GM23338 (cell line): ENCODE data around the gene CUEDC2. TPM values are rescaled to one million over a fixed set of nuclear protein-coding genes. Genes with fewer than 3 reads are reported as not detected.

ENCODE experiments used
- ATAC-seq: fragments of 200-7000 bp; cut with Tn5 transposase; 3 replicates; pipeline ENCODE4 v1.9.1; 2020
- DNase-seq: peaks from one replicate; pipeline ENCODE4 v3.0.0-alpha.2; 2015; ENCODE audit warnings: low spot score
- H2AFZ ChIP-seq: fragments of 200-600 bp; sonication (generic); 2 replicates; pipeline ENCODE4 v1.8.0; 2016; ENCODE audit warnings: antibody characterized with exemption, mild to moderate bottlenecking, moderate library complexity
- H3F3A ChIP-seq: fragments of 200-600 bp; sonication (generic); replicated peaks from 2 replicates; pipeline ENCODE4 v1.8.0; 2017; ENCODE audit warnings: antibody characterized with exemption, mixed run types, low read depth
- H3K27ac ChIP-seq: fragments of 200-600 bp; sonication (generic); 2 replicates; pipeline ENCODE4 v1.6.1; 2016; ENCODE audit warnings: low read depth
- H3K27me3 ChIP-seq: fragments of 200-600 bp; sonication (generic); 2 replicates; pipeline ENCODE4 v1.8.0; 2016; ENCODE audit warnings: mild to moderate bottlenecking, mixed run types, moderate library complexity; ENCODE audit not compliant: insufficient read depth
- H3K36me3 ChIP-seq: fragments of 200-600 bp; sonication (generic); 2 replicates; pipeline ENCODE4 v1.8.0; 2016; ENCODE audit warnings: mild to moderate bottlenecking; ENCODE audit not compliant: insufficient read depth
- H3K4me1 ChIP-seq: fragments of 200-600 bp; sonication (generic); 2 replicates; pipeline ENCODE4 v1.8.0; 2016; ENCODE audit warnings: mild to moderate bottlenecking, moderate library complexity; ENCODE audit not compliant: insufficient read depth
- H3K4me2 ChIP-seq: fragments of 200-600 bp; sonication (generic); 2 replicates; pipeline ENCODE4 v1.7.1; 2017; ENCODE audit warnings: mixed run types
- H3K4me3 ChIP-seq: fragments of 200-600 bp; sonication (generic); 2 replicates; pipeline ENCODE4 v1.6.1; 2016; ENCODE audit warnings: mixed run types
- H3K79me2 ChIP-seq: fragments of 200-600 bp; sonication (generic); replicated peaks from 2 replicates; pipeline ENCODE4 v1.8.0; 2017; ENCODE audit warnings: mild to moderate bottlenecking; ENCODE audit not compliant: insufficient read depth
- H3K9me2 ChIP-seq: fragments of 200-600 bp; sonication (generic); 2 replicates; pipeline ENCODE4 v1.8.0; 2017; ENCODE audit not compliant: insufficient read depth
- H4K20me1 ChIP-seq: fragments of 200-600 bp; sonication (generic); replicated peaks from 2 replicates; pipeline ENCODE4 v1.8.0; 2017; ENCODE audit warnings: mild to moderate bottlenecking; ENCODE audit not compliant: insufficient read depth
- H3K27ac Mint-ChIP-seq: 2 replicates; pipeline ENCODE4 v1.8.0; 2020; ENCODE audit warnings: inconsistent platforms, mild to moderate bottlenecking, moderate library complexity, mixed read lengths
- H3K27me3 Mint-ChIP-seq: 3 replicates; pipeline ENCODE4 v1.8.0; 2022; ENCODE audit warnings: low read depth, mild to moderate bottlenecking, moderate library complexity, mixed read lengths, inconsistent platforms; ENCODE audit not compliant: insufficient read depth, poor library complexity
- H3K36me3 Mint-ChIP-seq: 3 replicates; pipeline ENCODE4 v1.8.0; 2021; ENCODE audit warnings: low read depth, mild to moderate bottlenecking, inconsistent platforms, moderate library complexity, mixed read lengths
- H3K4me1 Mint-ChIP-seq: 3 replicates; pipeline ENCODE4 v1.8.0; 2020; ENCODE audit warnings: mild to moderate bottlenecking, inconsistent platforms, mixed read lengths
- H3K4me3 Mint-ChIP-seq: 3 replicates; pipeline ENCODE4 v1.8.0; 2021; ENCODE audit warnings: moderate library complexity, mild to moderate bottlenecking, inconsistent platforms, mixed read lengths
- H3K9me3 Mint-ChIP-seq: 3 replicates; pipeline ENCODE4 v1.8.0; 2020; ENCODE audit warnings: moderate library complexity, mild to moderate bottlenecking, inconsistent platforms, mixed read lengths
- CREB1 ChIP-seq: fragments of 250-450 bp; sonication (Bioruptor Pico); IDR thresholded peaks from 2 replicates; pipeline ENCODE4 v1.5.0; 2020; ENCODE audit warnings: low read depth, mild to moderate bottlenecking, moderate library complexity
- ETS1 ChIP-seq: IDR thresholded peaks from 2 replicates; pipeline ENCODE4 v1.6.1; 2016; ENCODE audit warnings: antibody characterized with exemption
- EZH2 ChIP-seq: fragments of 200-600 bp; sonication (generic); IDR thresholded peaks from one replicate; pipeline ENCODE4 v1.8.0; 2017; ENCODE audit warnings: antibody characterized with exemption, mild to moderate bottlenecking, low read depth; ENCODE audit not compliant: unreplicated experiment
- EZH2phosphoT487 ChIP-seq: fragments of 200-600 bp; sonication (generic); IDR thresholded peaks from one replicate; pipeline ENCODE4 v1.8.1; 2018; ENCODE audit warnings: antibody characterized with exemption; ENCODE audit not compliant: unreplicated experiment
- JUNB ChIP-seq: IDR thresholded peaks from one replicate; pipeline ENCODE4 v1.6.1; 2016; ENCODE audit warnings: antibody characterized with exemption; ENCODE audit not compliant: unreplicated experiment
- NANOG ChIP-seq: IDR thresholded peaks from 2 replicates; pipeline ENCODE4 v1.6.1; 2016; ENCODE audit warnings: antibody characterized with exemption, borderline replicate concordance
- POLR2AphosphoS5 ChIP-seq: IDR thresholded peaks from 2 replicates; pipeline ENCODE4 v1.6.1; 2016; ENCODE audit warnings: antibody characterized with exemption, low read depth
- REST ChIP-seq: IDR thresholded peaks from one replicate; pipeline ENCODE4 v1.6.1; 2018; ENCODE audit warnings: antibody characterized with exemption; ENCODE audit not compliant: unreplicated experiment
- STAT1 ChIP-seq: IDR thresholded peaks from one replicate; pipeline ENCODE4 v1.6.1; 2016; ENCODE audit warnings: antibody characterized with exemption; ENCODE audit not compliant: unreplicated experiment
- ZNF114 ChIP-seq: fragments of 250-450 bp; sonication (Bioruptor Pico); IDR thresholded peaks from 2 replicates; pipeline ENCODE4 v1.5.0; 2020; ENCODE audit warnings: mild to moderate bottlenecking, moderate library complexity
- ZNF331 ChIP-seq: fragments of 250-450 bp; sonication (Bioruptor Pico); IDR thresholded peaks from 2 replicates; pipeline ENCODE4 v1.5.0; 2020; ENCODE audit warnings: low read depth, mild to moderate bottlenecking, moderate library complexity
- polyA plus RNA-seq: library from polyadenylated mRNA; unstranded; fragments of >200 nt; fragmentation: Nextera tagmentation; extraction: Ambion mirVana; gene quantifications from 2 replicates; pipeline ENCODE4 v1.2.1, GENCODE V29; 2016
- total RNA-seq: library from RNA; depleted of rRNA; stranded (reverse); fragments of >200 nt; shearing (Covaris generic); gene quantifications from 2 replicates; pipeline ENCODE4 v1.2.3, GENCODE V29; 2014
- TF ChIP-seq, protein P1 (sequence below), 2 experiments: fragments of 200-600 bp in 1 of 2; sonication (generic) in 1 of 2; conservative IDR thresholded peaks; 2 replicates each; pipeline versions ENCODE4 v1.5.1 to v1.6.1; 2016 to 2017; ENCODE audit warnings: antibody characterized with exemption in 2 of 2, low read depth in 2 of 2, mild to moderate bottlenecking in 2 of 2, moderate library complexity in 1 of 2
- TF ChIP-seq, protein P2 (sequence below): fragments of 250-450 bp; sonication (Bioruptor Pico); IDR thresholded peaks from 2 replicates; pipeline ENCODE4 v1.5.0; 2020; ENCODE audit warnings: mild to moderate bottlenecking, moderate library complexity

Gene CUEDC2
- total and polyA plus RNA-seq, 2 experiments from 2014 or later: 39.2 to 47.3 TPM

GRCh38 chr10:102413806-102414561 is 18.4 kb downstream of the CUEDC2 start:
- Histone ChIP-seq H4K20me1 (no peaks in the 10 kb centered on the region), H3K36me3 (no peaks in the 10 kb centered on the region), H3K4me3 (no peak overlapping the region), H3K79me2 (no peaks in the 10 kb centered on the region), H3K4me1 (peaks cover 22% of the 10 kb centered on the region), H2AFZ (no peak overlapping the region), H3F3A (peaks cover 14% of the 10 kb centered on the region), H3K9me2 (no peaks in the 10 kb centered on the region), H3K27me3 (peaks cover 34% of the 10 kb centered on the region), H3K27ac (no peak overlapping the region), H3K4me2 (no peak overlapping the region)
- Mint-ChIP-seq H3K36me3 (peaks cover 2% of the 10 kb centered on the region; the same call in 1 of the 3 replicates), H3K9me3 (no peaks in the 10 kb centered on the region), H3K4me1 (peaks cover 40% of the 10 kb centered on the region), H3K27me3 (peaks cover 45% of the 10 kb centered on the region), H3K4me3 (no peak overlapping the region), H3K27ac (no peak overlapping the region)
- TF ChIP-seq, protein P1, sequence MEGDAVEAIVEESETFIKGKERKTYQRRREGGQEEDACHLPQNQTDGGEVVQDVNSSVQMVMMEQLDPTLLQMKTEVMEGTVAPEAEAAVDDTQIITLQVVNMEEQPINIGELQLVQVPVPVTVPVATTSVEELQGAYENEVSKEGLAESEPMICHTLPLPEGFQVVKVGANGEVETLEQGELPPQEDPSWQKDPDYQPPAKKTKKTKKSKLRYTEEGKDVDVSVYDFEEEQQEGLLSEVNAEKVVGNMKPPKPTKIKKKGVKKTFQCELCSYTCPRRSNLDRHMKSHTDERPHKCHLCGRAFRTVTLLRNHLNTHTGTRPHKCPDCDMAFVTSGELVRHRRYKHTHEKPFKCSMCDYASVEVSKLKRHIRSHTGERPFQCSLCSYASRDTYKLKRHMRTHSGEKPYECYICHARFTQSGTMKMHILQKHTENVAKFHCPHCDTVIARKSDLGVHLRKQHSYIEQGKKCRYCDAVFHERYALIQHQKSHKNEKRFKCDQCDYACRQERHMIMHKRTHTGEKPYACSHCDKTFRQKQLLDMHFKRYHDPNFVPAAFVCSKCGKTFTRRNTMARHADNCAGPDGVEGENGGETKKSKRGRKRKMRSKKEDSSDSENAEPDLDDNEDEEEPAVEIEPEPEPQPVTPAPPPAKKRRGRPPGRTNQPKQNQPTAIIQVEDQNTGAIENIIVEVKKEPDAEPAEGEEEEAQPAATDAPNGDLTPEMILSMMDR (conservative IDR thresholded peaks at IDR 0.05; ENCODE audit: low read depth in 2 of 2): no peak
- no peak for TF ChIP-seq POLR2AphosphoS5
- TF ChIP-seq JUNB: no peak
- no peak for TF ChIP-seq STAT1
- no peak for TF ChIP-seq ETS1
- no peak for TF ChIP-seq EZH2phosphoT487
- no peak for TF ChIP-seq EZH2
- TF ChIP-seq CREB1 (CRISPR knock-in tag): no peak
- no peak for TF ChIP-seq NANOG
- no peak for TF ChIP-seq ZNF114 (CRISPR knock-in tag)
- no peak for TF ChIP-seq REST
- TF ChIP-seq ZNF331: no peak
- TF ChIP-seq, protein P2, sequence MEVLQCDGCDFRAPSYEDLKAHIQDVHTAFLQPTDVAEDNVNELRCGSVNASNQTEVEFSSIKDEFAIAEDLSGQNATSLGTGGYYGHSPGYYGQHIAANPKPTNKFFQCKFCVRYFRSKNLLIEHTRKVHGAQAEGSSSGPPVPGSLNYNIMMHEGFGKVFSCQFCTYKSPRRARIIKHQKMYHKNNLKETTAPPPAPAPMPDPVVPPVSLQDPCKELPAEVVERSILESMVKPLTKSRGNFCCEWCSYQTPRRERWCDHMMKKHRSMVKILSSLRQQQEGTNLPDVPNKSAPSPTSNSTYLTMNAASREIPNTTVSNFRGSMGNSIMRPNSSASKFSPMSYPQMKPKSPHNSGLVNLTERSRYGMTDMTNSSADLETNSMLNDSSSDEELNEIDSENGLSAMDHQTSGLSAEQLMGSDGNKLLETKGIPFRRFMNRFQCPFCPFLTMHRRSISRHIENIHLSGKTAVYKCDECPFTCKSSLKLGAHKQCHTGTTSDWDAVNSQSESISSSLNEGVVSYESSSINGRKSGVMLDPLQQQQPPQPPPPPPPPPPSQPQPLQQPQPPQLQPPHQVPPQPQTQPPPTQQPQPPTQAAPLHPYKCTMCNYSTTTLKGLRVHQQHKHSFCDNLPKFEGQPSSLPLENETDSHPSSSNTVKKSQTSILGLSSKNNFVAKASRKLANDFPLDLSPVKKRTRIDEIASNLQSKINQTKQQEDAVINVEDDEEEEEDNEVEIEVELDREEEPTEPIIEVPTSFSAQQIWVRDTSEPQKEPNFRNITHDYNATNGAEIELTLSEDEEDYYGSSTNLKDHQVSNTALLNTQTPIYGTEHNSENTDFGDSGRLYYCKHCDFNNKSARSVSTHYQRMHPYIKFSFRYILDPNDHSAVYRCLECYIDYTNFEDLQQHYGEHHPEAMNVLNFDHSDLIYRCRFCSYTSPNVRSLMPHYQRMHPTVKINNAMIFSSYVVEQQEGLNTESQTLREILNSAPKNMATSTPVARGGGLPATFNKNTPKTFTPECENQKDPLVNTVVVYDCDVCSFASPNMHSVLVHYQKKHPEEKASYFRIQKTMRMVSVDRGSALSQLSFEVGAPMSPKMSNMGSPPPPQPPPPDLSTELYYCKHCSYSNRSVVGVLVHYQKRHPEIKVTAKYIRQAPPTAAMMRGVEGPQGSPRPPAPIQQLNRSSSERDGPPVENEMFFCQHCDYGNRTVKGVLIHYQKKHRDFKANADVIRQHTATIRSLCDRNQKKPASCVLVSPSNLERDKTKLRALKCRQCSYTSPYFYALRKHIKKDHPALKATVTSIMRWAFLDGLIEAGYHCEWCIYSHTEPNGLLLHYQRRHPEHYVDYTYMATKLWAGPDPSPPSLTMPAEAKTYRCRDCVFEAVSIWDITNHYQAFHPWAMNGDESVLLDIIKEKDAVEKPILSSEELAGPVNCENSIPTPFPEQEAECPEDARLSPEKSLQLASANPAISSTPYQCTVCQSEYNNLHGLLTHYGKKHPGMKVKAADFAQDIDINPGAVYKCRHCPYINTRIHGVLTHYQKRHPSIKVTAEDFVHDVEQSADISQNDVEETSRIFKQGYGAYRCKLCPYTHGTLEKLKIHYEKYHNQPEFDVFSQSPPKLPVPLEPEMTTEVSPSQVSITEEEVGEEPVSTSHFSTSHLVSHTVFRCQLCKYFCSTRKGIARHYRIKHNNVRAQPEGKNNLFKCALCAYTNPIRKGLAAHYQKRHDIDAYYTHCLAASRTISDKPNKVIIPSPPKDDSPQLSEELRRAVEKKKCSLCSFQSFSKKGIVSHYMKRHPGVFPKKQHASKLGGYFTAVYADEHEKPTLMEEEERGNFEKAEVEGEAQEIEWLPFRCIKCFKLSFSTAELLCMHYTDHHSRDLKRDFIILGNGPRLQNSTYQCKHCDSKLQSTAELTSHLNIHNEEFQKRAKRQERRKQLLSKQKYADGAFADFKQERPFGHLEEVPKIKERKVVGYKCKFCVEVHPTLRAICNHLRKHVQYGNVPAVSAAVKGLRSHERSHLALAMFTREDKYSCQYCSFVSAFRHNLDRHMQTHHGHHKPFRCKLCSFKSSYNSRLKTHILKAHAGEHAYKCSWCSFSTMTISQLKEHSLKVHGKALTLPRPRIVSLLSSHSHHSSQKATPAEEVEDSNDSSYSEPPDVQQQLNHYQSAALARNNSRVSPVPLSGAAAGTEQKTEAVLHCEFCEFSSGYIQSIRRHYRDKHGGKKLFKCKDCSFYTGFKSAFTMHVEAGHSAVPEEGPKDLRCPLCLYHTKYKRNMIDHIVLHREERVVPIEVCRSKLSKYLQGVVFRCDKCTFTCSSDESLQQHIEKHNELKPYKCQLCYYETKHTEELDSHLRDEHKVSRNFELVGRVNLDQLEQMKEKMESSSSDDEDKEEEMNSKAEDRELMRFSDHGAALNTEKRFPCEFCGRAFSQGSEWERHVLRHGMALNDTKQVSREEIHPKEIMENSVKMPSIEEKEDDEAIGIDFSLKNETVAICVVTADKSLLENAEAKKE: no peak
- ATAC-seq (no peak), DNase-seq (no peak)
